Measurements from ENCODE around the gene NSFL1C. TPM values are rescaled to one million over a fixed set of nuclear protein-coding genes. Genes with fewer than 3 reads are reported as not detected.

NSFL1C gene
- total RNA-seq (2012; rRNA removed) (40.3 and 41.1 TPM in 2 replicates), polyA plus RNA-seq (2012; rRNA removed) (28.6 and 33.0 TPM in 2 replicates), Bru-seq, nascent RNA (percentile 83 among the genes with signal in this experiment), BruChase-seq, experiment 1, labeled RNA remaining after a 6-hour chase (percentile 70 among the genes with signal in this experiment), BruChase-seq, experiment 2, labeled RNA remaining after a 2-hour chase (percentile 66 among the genes with signal in this experiment)
- 14.9 and 23.7 TPM in 2 replicates for polyA plus RNA-seq (2012; cell fraction: cytosol; rRNA removed)
- polyA plus RNA-seq (2012; cell fraction: nucleus; rRNA removed; ENCODE audit: low replicate concordance), result 26.2 and 57.4 TPM in 2 replicates
- long read RNA-seq, transcript NSFL1C-201 (9 exons, 3,568 nt), result major isoform, 73 of 96 reads
- long read RNA-seq, partial matches to known transcripts, result 8 of 96 reads
- long read RNA-seq, other reads (novel, unspliced or antisense), result 12 of 96 reads

- Histone ChIP-seq H3K79me1 (ENCODE audit: low read depth in 1 of 2, low read length in 2 of 2) (peaks cover 25 to 48% of the 10 kb centered on the region in 2 experiments), H3K27me3 (ENCODE audit: control insufficient read depth, insufficient read depth, low read length) (peaks cover 2% of the 10 kb centered on the region; the same call in 1 of the 2 replicates), H3K18ac (ENCODE audit: low read depth, low read length) (no peak within 1 kb of the TSS; the same call in 1 of the 2 replicates), H3K4me1 (ENCODE audit: control insufficient read depth, insufficient read depth, low read length) (peaks cover 12% of the 10 kb centered on the region), H4K8ac (ENCODE audit: low read depth in 2 of 2, low read length in 2 of 2) (peak within 1 kb of the TSS; percentile 50 to 88; a peak in 3 of 4 replicates), H2BK15ac (ENCODE audit: low read depth, low read length) (no peak within 1 kb of the TSS), H3K4me3 (ENCODE audit: insufficient read depth, low read depth, low read length) (peak within 1 kb of the TSS; percentile 96), H3K23ac (ENCODE audit: low read depth, low read length) (no peak within 1 kb of the TSS; the same call in 1 of the 2 replicates), H4K91ac (ENCODE audit: insufficient read depth, low read depth, low read length) (peak within 1 kb of the TSS; percentile 49; the same call in 1 of the 2 replicates), H4K5ac (ENCODE audit: low read depth, low read length) (peak within 1 kb of the TSS; percentile 50), H3K56ac (ENCODE audit: extremely low read depth, insufficient read depth, low read length) (no peak within 1 kb of the TSS), H3K14ac (replicated peaks; ENCODE audit: low read depth, low read length) (peak within 1 kb of the TSS; percentile 18; the same call in 1 of the 2 replicates), H2AK5ac (ENCODE audit: low read depth, low read length) (peak within 1 kb of the TSS; percentile 40; the same call in 1 of the 2 replicates), H2AK9ac (replicated peaks; ENCODE audit: low read depth, low read length, poor library complexity) (peak within 1 kb of the TSS; percentile 89), H3K27ac (ENCODE audit: insufficient read depth, low read length) (peak within 1 kb of the TSS; percentile 74), H2BK20ac (ENCODE audit: low read depth, low read length) (no peak within 1 kb of the TSS), H3K9me1 (ENCODE audit: insufficient read depth, low read length) (peaks cover 14% of the 10 kb centered on the region), H2BK5ac (ENCODE audit: low read depth, low read length, poor library complexity, severe bottlenecking) (peak within 1 kb of the TSS; percentile 62), H2BK120ac (ENCODE audit: low read depth, low read length) (no peak within 1 kb of the TSS), H2AFZ (replicated peaks; ENCODE audit: low read length, poor library complexity) (peak within 1 kb of the TSS; percentile 97), H4K20me1 (ENCODE audit: insufficient read depth, low read length) (peaks cover 32% of the 10 kb centered on the region), H3K9me3 (ENCODE audit: control insufficient read depth, insufficient read depth, low read length) (no peaks in the 10 kb centered on the region), H3K9ac (ENCODE audit: low read depth, low read length) (peak within 1 kb of the TSS; percentile 84), H3K4me2 (ENCODE audit: low read depth, low read length) (peak within 1 kb of the TSS; percentile 92), H3K4ac (ENCODE audit: low read depth, low read length) (peak within 1 kb of the TSS; percentile 80), H3K36me3 (ENCODE audit: control insufficient read depth, insufficient read depth, low read length) (peaks cover 9% of the 10 kb centered on the region; the same call in 1 of the 2 replicates)
- intact Hi-C loops (cut with micrococcal nuclease), result loop anchor here (1.0 kb wide), 1 partner anchor 153 kb away; no protein-coding TSS in a partner anchor
- WGBS, 2 experiments (ENCODE audit: extremely low coverage in 2 of 2, insufficient read length in 1 of 2), result 0% methylated on average over 37 of the region's 104 CpGs; no CpG with 5 or more reads in 1 of the 2 experiments
- BruUV-seq (replicated peaks), result no TSS peak
- peak; percentile 89 for ATAC-seq (ENCODE audit: low read depth)
- in situ Hi-C loops (cut with MboI; ENCODE audit: low sequenced_read_pairs), result no loop called here
- ChIA-PET CTCF (interaction anchor here (0.6 to 1.5 kb wide), 8 partner anchors 19 to 318 kb away, joined by 3 to 11 read pairs (median 4); partner anchors contain the start of gene SIRPB2), POLR2A (ENCODE audit: unreplicated experiment) (interaction anchor here (0.7 kb wide), 1 partner anchor 1123 kb away, joined by 3 read pairs; no protein-coding TSS in a partner anchor)
- peak; percentile 93 for DNase-seq
- dilution Hi-C loops (cut with HindIII; ENCODE audit: low sequenced_read_pairs, unreplicated experiment), result no loop called here
- TF ChIP-seq, protein P1, sequence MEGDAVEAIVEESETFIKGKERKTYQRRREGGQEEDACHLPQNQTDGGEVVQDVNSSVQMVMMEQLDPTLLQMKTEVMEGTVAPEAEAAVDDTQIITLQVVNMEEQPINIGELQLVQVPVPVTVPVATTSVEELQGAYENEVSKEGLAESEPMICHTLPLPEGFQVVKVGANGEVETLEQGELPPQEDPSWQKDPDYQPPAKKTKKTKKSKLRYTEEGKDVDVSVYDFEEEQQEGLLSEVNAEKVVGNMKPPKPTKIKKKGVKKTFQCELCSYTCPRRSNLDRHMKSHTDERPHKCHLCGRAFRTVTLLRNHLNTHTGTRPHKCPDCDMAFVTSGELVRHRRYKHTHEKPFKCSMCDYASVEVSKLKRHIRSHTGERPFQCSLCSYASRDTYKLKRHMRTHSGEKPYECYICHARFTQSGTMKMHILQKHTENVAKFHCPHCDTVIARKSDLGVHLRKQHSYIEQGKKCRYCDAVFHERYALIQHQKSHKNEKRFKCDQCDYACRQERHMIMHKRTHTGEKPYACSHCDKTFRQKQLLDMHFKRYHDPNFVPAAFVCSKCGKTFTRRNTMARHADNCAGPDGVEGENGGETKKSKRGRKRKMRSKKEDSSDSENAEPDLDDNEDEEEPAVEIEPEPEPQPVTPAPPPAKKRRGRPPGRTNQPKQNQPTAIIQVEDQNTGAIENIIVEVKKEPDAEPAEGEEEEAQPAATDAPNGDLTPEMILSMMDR (conservative IDR thresholded peaks at IDR 0.05; ENCODE audit: low read depth, low read length), result peak; percentile 97
- TF ChIP-seq SMC3 (IDR thresholded peaks at IDR 0.05; ENCODE audit: low read depth, low read length) (peak; percentile 70), MXI1 (IDR thresholded peaks at IDR 0.05; ENCODE audit: borderline replicate concordance, low read depth, low read length) (peak; percentile 87; the same call in 1 of the 2 replicates), MAFK (IDR thresholded peaks at IDR 0.05; ENCODE audit: low read depth, low read length) (no peak), POLR2A (IDR thresholded peaks at IDR 0.05; ENCODE audit: low read depth, low read length) (peak; percentile 85), ELK1 (IDR thresholded peaks at IDR 0.05; ENCODE audit: borderline replicate concordance, low read depth, low read length) (no peak), FOS (IDR thresholded peaks at IDR 0.05; ENCODE audit: low read depth, low read length) (peak; percentile 16; the same call in 1 of the 2 replicates), RCOR1 (IDR thresholded peaks at IDR 0.05; ENCODE audit: insufficient replicate concordance, low read length) (peak; percentile 30), MAZ (IDR thresholded peaks at IDR 0.05; ENCODE audit: borderline replicate concordance, low read depth, low read length) (peak; percentile 99)
Observed at GRCh38 chr20:1466211-1467081, at the start of gene NSFL1C. Gene NSFL1C, minus strand, starts transcription at chr20:1466849. Its CDS starts 25 bp downstream, at chr20:1466824.
